Renal pelvis (tissue), 4 donors: ENCODE data around the gene MUC5B. TPM values are rescaled to one million over a fixed set of nuclear protein-coding genes. Genes with fewer than 3 reads are reported as not detected.
"Not testable (repeated sequence)": the region's sequence is repeated elsewhere in the genome, so short reads cannot be mapped to it uniquely, and the experiment has no call there.

Source experiments
- DNase-seq: peaks from one replicate; pipeline ENCODE4 v3.0.0-alpha.2; 2013
- polyA plus RNA-seq, 3 donors: library from polyadenylated mRNA; unstranded; fragments of 120-200 nt; gene quantifications; one replicate each; pipeline ENCODE4 v1.2.1, GENCODE V29; 2013; ENCODE audit not compliant: insufficient read length in 3 of 3

MUC5B gene
- polyA plus RNA-seq, 3 donors = 0.01 to 0.22 (median 0.18) TPM

- not testable (repeated sequence) for DNase-seq
Measured at GRCh38 chr11:1250411-1250810, 27.5 kb downstream of the MUC5B start.

- DNase-seq = no peak
Measured at GRCh38 chr11:1251236-1251770, 28.4 kb downstream of the MUC5B start.

- no peak for DNase-seq
Measured at GRCh38 chr11:1252371-1253102, 29.7 kb downstream of the MUC5B start.

- DNase-seq = no peak
Measured at GRCh38 chr11:1253103-1253485, 30.2 kb downstream of the MUC5B start.

- no peak for DNase-seq
Measured at GRCh38 chr11:1254086-1254648, 31.3 kb downstream of the MUC5B start.

GRCh38 chr11:1254733-1255132 lies 31.9 kb downstream of the MUC5B start:
- DNase-seq = no peak

- no peak for DNase-seq
Measured at GRCh38 chr11:1255151-1255550, 32.3 kb downstream of the MUC5B start.

GRCh38 chr11:1256257-1257045 lies 33.6 kb downstream of the MUC5B start:
- DNase-seq = no peak

GRCh38 chr11:1257366-1257765 lies 34.5 kb downstream of the MUC5B start:
- DNase-seq = no peak

GRCh38 chr11:1257916-1258315 lies 35.0 kb downstream of the MUC5B start:
- no peak for DNase-seq

- DNase-seq = no peak
Measured at GRCh38 chr11:1258401-1259075, 35.7 kb downstream of the MUC5B start.

- no peak for DNase-seq
Measured at GRCh38 chr11:1259076-1259461, 36.2 kb downstream of the MUC5B start.

GRCh38 chr11:1259561-1259960 lies 36.7 kb downstream of the MUC5B start:
- DNase-seq = no peak

GRCh38 chr11:1260023-1260501 lies 37.2 kb downstream of the MUC5B start:
- DNase-seq = no peak

GRCh38 chr11:1260620-1261019 lies 37.8 kb downstream of the MUC5B start:
- DNase-seq = no peak

- DNase-seq = no peak
Measured at GRCh38 chr11:1261241-1262071, 38.6 kb downstream of the MUC5B start.

GRCh38 chr11:1262172-1263006 lies 39.5 kb downstream of the MUC5B start:
- peak; percentile 89 for DNase-seq

GRCh38 chr11:1263010-1263409 lies 40.1 kb downstream of the MUC5B start:
- DNase-seq = no peak

- DNase-seq = not testable (repeated sequence)
Measured at GRCh38 chr11:1264444-1264843, 41.6 kb downstream of the MUC5B start.

GRCh38 chr11:1265480-1265879 lies 42.6 kb downstream of the MUC5B start:
- not testable (repeated sequence) for DNase-seq
